HEK293 (cell line): Measurements from ENCODE around the gene SLC38A1.

ENCODE experiments used
- BCL11A ChIP-seq: fragments of 450-650 bp; formaldehyde crosslinking; IDR thresholded peaks from 2 replicates; pipeline ENCODE4 v1.5.1; 2016; ENCODE audit warnings: low read depth, missing biosample characterization, missing genetic modification characterization
- EGR2 ChIP-seq: fragments of 450-650 bp; formaldehyde crosslinking; IDR thresholded peaks from 2 replicates; pipeline ENCODE4 v1.5.1; 2016; ENCODE audit warnings: low read depth, missing biosample characterization, missing genetic modification characterization
- HOXA7 ChIP-seq: sonication (generic); formaldehyde crosslinking; IDR thresholded peaks from 2 replicates; pipeline ENCODE4 v1.8.1; 2022; ENCODE audit warnings: missing genetic modification reagents, borderline replicate concordance
- KLF8 ChIP-seq: fragments of 450-650 bp; formaldehyde crosslinking; IDR thresholded peaks from 2 replicates; pipeline ENCODE4 v1.5.1; 2016; ENCODE audit warnings: missing biosample characterization, missing genetic modification characterization
- KLF9 ChIP-seq: fragments of 450-650 bp; formaldehyde crosslinking; IDR thresholded peaks from 2 replicates; pipeline ENCODE4 v1.5.1; 2016; ENCODE audit warnings: missing biosample characterization, missing genetic modification characterization, low read depth
- PRDM2 ChIP-seq: fragments of 450-650 bp; formaldehyde crosslinking; IDR thresholded peaks from 2 replicates; pipeline ENCODE4 v1.5.1; 2016; ENCODE audit warnings: missing biosample characterization, missing genetic modification characterization, borderline replicate concordance
- ZBTB20 ChIP-seq: fragments of 450-650 bp; formaldehyde crosslinking; IDR thresholded peaks from 2 replicates; pipeline ENCODE4 v1.5.1; 2016; ENCODE audit warnings: missing biosample characterization, missing genetic modification characterization
- ZNF155 ChIP-seq: fragments of 450-650 bp; formaldehyde crosslinking; IDR thresholded peaks from 2 replicates; pipeline ENCODE4 v1.5.1; 2016; ENCODE audit warnings: missing biosample characterization, missing genetic modification characterization
- ZNF16 ChIP-seq: fragments of 450-650 bp; formaldehyde crosslinking; IDR thresholded peaks from 2 replicates; pipeline ENCODE4 v1.5.1; 2016; ENCODE audit warnings: low read depth, missing biosample characterization, missing genetic modification characterization
- ZNF174 ChIP-seq: fragments of 450-650 bp; formaldehyde crosslinking; IDR thresholded peaks from 2 replicates; pipeline ENCODE4 v1.5.0; 2017; ENCODE audit warnings: missing biosample characterization, mild to moderate bottlenecking, missing genetic modification characterization
- ZNF18 ChIP-seq: fragments of 450-650 bp; formaldehyde crosslinking; IDR thresholded peaks from 2 replicates; pipeline ENCODE4 v1.5.1; 2016; ENCODE audit warnings: missing biosample characterization, missing genetic modification characterization
- ZNF292 ChIP-seq: fragments of 450-650 bp; formaldehyde crosslinking; IDR thresholded peaks from 2 replicates; pipeline ENCODE4 v1.5.1; 2016; ENCODE audit warnings: low read depth, missing biosample characterization, missing genetic modification characterization, borderline replicate concordance
- ZNF398 ChIP-seq: fragments of 450-650 bp; formaldehyde crosslinking; IDR thresholded peaks from 2 replicates; pipeline ENCODE4 v1.5.1; 2017; ENCODE audit warnings: missing biosample characterization, missing genetic modification characterization
- ZNF48 ChIP-seq: fragments of 450-650 bp; formaldehyde crosslinking; IDR thresholded peaks from 2 replicates; pipeline ENCODE4 v1.5.1; 2016; ENCODE audit warnings: missing biosample characterization, missing genetic modification characterization
- ZNF488 ChIP-seq: fragments of 450-650 bp; formaldehyde crosslinking; IDR thresholded peaks from 2 replicates; pipeline ENCODE4 v1.5.1; 2016; ENCODE audit warnings: missing biosample characterization, missing genetic modification characterization
- ZNF501 ChIP-seq: fragments of 450-650 bp; formaldehyde crosslinking; IDR thresholded peaks from 2 replicates; pipeline ENCODE4 v1.5.1; 2016; ENCODE audit warnings: missing biosample characterization, missing genetic modification characterization
- ZNF513 ChIP-seq: fragments of 450-650 bp; IDR thresholded peaks from 2 replicates; pipeline ENCODE4 v1.5.1; 2018; ENCODE audit warnings: missing biosample characterization, missing genetic modification characterization
- ZNF555 ChIP-seq: fragments of 450-650 bp; formaldehyde crosslinking; conservative IDR thresholded peaks from 2 replicates; pipeline ENCODE4 v1.5.1; 2017; ENCODE audit warnings: missing biosample characterization, mild to moderate bottlenecking, missing genetic modification characterization, inconsistent platforms
- ZNF596 ChIP-seq: fragments of 450-650 bp; IDR thresholded peaks from 2 replicates; pipeline ENCODE4 v1.5.0; 2018; ENCODE audit warnings: missing biosample characterization, mild to moderate bottlenecking, missing genetic modification characterization, moderate library complexity
- ZNF660 ChIP-seq: fragments of 450-650 bp; IDR thresholded peaks from 2 replicates; pipeline ENCODE4 v1.5.1; 2018; ENCODE audit warnings: missing biosample characterization, mild to moderate bottlenecking, missing genetic modification characterization
- ZNF670 ChIP-seq: fragments of 450-650 bp; formaldehyde crosslinking; IDR thresholded peaks from 2 replicates; pipeline ENCODE4 v1.5.1; 2016; ENCODE audit warnings: missing biosample characterization, missing genetic modification characterization, low read depth
- ZNF701 ChIP-seq: fragments of 450-650 bp; formaldehyde crosslinking; IDR thresholded peaks from 2 replicates; pipeline ENCODE4 v1.5.1; 2016; ENCODE audit warnings: missing biosample characterization, missing genetic modification characterization
- ZNF768 ChIP-seq: fragments of 450-650 bp; formaldehyde crosslinking; IDR thresholded peaks from 2 replicates; pipeline ENCODE4 v1.5.1; 2018; ENCODE audit warnings: missing biosample characterization, mild to moderate bottlenecking, missing genetic modification characterization
- ZNF791 ChIP-seq: fragments of 450-650 bp; formaldehyde crosslinking; IDR thresholded peaks from 2 replicates; pipeline ENCODE4 v1.5.1; 2016; ENCODE audit warnings: missing biosample characterization, missing genetic modification characterization
- ZSCAN16 ChIP-seq: fragments of 450-650 bp; formaldehyde crosslinking; IDR thresholded peaks from 2 replicates; pipeline ENCODE4 v1.5.1; 2016; ENCODE audit warnings: missing biosample characterization, missing genetic modification characterization
- ZSCAN5A ChIP-seq: fragments of 450-650 bp; formaldehyde crosslinking; IDR thresholded peaks from 2 replicates; pipeline ENCODE4 v1.5.1; 2016; ENCODE audit warnings: missing biosample characterization, missing genetic modification characterization
- TF ChIP-seq, protein P1 (sequence below): fragments of 450-650 bp; formaldehyde crosslinking; IDR thresholded peaks from 2 replicates; pipeline ENCODE4 v1.5.1; 2017; ENCODE audit warnings: missing biosample characterization, missing genetic modification characterization

Gene SLC38A1

GRCh38 chr12:46150735-46151134, 118.1 kb downstream of the SLC38A1 start (continued):
- TF ChIP-seq PRDM2 (tag by site-specific recombination) (no peak), ZNF513 (no peak), ZNF791 (tag by site-specific recombination) (no peak), ZNF596 (tag by site-specific recombination) (0 out of 2 replicates have a peak, but pooled peaks have one; percentile 26), ZNF670 (tag by site-specific recombination) (no peak), ZNF660 (no peak), ZNF768 (tag by site-specific recombination) (no peak), ZNF155 (tag by site-specific recombination) (no peak), ZNF701 (tag by site-specific recombination) (no peak), KLF8 (tag by site-specific recombination) (no peak), HOXA7 (no peak), ZSCAN5A (no peak), ZBTB20 (tag by site-specific recombination) (no peak), ZNF292 (tag by site-specific recombination) (no peak), ZNF48 (tag by site-specific recombination) (no peak), ZNF398 (tag by site-specific recombination) (peak; percentile 43; the same call in 1 of the 2 replicates), ZNF16 (tag by site-specific recombination) (no peak), EGR2 (tag by site-specific recombination) (no peak), ZNF174 (tag by site-specific recombination) (no peak), ZNF555 (tag by site-specific recombination) (no peak), ZNF501 (tag by site-specific recombination) (no peak), KLF9 (tag by site-specific recombination) (no peak), ZSCAN16 (no peak), BCL11A (tag by site-specific recombination) (no peak), ZNF18 (tag by site-specific recombination) (no peak), ZNF488 (tag by site-specific recombination) (no peak)
- TF ChIP-seq, protein P1, sequence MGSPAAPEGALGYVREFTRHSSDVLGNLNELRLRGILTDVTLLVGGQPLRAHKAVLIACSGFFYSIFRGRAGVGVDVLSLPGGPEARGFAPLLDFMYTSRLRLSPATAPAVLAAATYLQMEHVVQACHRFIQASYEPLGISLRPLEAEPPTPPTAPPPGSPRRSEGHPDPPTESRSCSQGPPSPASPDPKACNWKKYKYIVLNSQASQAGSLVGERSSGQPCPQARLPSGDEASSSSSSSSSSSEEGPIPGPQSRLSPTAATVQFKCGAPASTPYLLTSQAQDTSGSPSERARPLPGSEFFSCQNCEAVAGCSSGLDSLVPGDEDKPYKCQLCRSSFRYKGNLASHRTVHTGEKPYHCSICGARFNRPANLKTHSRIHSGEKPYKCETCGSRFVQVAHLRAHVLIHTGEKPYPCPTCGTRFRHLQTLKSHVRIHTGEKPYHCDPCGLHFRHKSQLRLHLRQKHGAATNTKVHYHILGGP (tag by site-specific recombination): no peak
